HG03457 (cell line): ENCODE measurements around the gene KANSL1L.
"Not testable (repeated sequence)": the region's sequence is repeated elsewhere in the genome, so short reads cannot be mapped to it uniquely, and the experiment has no call there.

Experiments
- ATAC-seq: cut with Tn5 transposase; IDR thresholded peaks from one replicate; pipeline ENCODE4 v1.9.1; 2021; ENCODE audit warnings: moderate number of reproducible peaks; ENCODE audit not compliant: unreplicated experiment

KANSL1L gene

DNA sequence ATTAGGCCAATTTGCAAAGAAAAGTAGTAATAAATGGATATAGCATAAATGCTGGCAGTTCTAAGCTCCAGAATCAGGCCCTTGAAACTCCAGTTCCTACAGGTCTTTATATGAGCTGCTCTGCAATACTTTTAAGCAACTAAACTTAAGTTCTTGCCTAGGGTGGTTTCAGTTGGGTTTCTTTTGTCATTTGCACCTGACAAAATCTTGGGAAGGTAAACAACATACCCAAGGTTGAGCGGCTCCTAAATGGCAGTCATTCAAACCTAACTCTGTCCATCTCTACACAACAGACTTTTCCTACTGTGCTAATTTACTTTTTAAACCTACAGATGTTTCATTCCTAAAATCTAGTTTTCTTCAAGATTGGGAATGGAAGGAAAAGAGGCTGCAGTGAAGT is 9.3 kb upstream of the KANSL1L start:
- ATAC-seq = no peak

DNA sequence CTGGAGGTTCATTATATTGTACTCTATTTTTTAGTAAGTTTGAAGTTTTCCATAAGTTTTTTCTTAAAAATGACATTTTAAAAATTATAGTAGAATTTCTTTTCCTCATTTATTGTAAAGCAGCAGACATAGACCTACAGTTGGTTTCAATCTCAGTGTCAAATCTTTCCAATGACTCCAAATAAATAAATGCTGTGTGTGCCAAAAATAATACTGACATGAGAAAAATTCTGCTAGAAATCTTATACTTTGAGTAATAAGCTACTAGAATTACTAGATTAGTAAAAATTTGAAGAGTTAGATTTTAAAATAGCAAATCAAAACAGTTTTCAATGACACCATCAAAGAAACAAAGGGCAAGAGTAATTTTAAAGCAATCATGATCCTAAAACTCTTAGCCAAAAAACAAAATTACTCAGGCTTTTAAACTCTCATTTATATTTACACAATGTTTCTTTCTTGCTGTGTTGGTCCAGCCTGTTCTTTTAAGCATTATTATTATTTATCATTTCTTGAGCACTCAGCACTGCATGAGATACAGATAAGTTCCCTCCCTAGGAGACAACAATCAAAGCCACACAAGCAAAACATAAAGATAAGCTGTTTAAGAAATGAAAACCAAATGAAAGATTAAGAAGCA is 8.3 kb upstream of the KANSL1L start:
- ATAC-seq = no peak

DNA sequence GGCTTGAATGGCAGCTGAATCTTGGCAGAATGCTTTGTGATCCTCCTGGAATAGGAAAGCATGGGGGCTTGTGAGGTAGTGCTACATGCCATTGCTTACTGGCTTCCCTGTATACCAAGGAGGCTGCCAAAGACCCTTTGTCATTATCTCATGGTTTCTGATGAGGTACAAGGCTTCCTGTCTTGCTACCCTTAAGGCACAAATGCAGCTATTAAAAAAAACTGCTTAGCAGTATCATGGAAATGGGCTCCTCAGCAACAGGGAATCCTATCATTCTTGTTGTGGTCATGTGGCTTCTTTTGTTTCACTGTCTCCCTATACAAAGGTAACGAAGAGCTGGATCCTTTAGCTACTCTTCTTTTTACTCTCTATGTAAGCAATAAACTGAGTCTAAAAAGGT is 6.6 kb upstream of the KANSL1L start:
- ATAC-seq = no peak

DNA sequence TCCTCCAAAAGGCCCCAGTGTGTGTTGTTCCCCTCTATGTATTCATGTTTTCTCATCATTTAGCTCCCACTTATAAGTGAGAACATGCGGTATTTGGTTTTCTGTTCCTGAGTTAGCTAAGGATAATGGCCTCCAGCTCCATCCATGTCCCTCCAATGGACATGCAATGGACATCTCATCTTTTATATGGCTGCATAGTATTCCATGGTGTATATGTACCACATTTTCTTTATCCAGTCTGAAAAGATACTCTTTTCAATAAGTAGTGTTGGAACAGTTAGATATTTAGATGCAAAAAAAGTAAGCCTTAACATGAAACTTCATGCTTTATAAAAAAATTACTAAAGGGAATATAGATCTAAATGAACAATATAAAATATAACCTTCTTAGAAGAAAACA is 5.9 kb upstream of the KANSL1L start:
- not testable (repeated sequence) for ATAC-seq

DNA sequence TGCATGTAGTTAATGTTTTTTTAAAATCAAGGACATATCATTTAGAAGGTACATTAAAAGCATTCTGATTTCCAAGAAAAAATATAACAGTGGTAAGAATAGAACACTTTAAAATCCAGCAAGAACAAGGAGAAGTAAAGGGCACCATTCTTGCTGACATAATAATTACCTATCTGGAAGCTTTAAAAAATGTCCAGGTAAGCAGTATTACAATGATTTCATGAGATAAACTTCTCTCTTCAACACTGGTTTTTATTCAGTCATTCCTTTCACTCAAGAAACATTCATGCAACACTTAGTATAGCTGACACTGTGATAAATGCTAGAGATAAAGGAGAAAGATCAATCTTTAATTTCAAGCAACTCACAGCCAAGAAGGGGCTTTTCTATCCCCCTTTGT is 2.9 kb upstream of the KANSL1L start:
- no peak for ATAC-seq

DNA sequence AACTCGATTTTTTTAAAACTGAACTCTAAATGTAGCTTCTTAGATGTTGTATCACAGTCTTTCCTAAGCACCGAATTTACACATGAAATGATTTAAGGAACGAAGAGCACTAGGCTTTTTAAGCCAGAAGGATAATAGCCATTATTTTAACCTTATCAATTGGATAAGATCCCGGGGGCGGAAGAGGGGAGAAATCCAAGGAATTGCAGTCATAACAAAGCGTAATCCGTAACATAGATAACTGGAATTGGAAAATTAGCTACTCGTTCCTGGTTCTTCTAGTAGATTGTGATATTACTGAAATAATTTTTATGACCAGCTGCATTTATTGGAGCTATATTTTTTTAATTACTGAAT is 988 bp upstream of the KANSL1L start:
- ATAC-seq = no peak

DNA sequence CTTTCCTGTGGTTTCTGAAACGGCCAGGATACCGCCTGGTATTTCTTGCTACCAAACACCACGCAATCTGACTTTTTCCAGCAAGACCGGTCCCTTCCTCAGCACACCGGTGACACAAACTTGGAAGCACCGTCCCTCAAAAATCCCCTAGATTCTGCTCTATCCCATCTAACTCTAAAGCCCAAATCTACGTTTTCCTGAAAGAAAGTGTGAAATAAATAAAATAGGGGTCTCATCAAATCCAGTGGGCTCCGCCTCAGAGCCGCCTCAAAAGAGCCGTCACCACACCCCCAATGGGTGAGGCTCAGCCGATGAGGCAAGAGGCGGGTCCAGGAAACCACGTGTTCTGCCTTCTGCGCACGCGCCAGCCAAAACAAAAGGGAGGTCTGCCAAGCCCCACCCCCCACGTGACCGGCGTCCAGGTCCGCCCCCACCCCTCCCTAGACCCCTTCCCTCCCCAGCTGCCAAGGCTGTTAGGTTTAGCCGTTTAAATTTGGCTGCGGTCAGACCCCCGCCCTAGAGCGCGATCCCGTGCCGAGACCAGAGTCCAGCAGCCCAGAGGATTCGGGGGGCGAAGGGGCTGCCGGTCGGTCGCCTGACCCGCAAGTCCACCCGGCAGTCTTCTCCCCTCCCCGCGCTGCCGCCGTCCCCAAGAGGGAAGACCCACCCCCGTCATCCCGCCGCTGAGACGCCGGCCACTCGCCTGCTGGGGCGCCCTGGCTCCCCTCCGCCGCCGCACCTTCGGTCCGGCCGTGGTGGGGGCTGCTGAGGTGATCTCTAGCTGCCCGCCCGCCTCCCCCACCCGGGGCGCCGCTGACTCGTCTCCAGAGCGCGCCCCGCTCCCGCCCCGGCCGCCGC is 534 bp downstream of the KANSL1L start:
- peak; percentile 69 for ATAC-seq

DNA sequence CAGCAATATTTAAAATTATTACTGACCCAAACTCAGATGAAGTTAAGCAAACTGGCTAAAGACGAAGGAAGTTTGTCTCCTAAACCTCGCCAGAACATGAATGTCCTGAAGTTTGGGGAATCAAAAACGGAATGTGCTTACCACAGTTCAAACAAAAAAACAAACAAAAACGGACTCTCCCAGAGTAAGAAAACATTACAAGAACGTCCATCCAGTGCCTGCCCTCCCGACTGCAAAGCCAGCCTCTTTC is 1.1 kb downstream of the KANSL1L start:
- ATAC-seq = no peak

DNA sequence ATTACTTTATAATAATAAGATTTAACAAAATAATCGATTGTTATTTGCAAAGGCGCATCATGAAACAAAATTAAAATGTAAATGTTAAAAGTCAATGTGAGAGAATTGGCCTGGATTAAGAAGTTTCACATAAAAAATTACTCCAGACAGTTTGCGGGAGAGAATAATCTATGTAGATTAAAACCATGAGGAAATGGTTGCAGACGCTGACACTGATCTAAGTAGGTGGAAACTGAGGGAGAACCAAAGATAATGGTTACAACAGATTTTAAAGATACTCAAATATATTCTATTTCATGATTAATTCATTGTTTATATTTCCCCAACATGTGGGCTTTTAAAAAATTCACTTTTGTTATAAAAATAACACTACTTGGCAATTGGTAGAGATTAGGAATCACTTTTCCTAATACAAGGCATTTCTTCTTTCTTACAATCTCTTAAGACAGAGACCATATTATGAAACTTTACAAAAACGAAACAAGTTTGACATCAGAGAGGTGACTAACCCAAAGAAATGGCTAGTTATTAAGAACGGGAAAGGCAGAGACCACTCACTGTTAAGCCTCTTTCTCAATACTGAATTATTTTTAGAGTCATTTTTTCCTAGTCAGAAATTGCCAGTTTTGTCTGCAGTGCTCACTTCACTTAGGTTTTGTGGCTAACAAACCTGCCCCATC is 1.6 kb downstream of the KANSL1L start:
- peak; percentile 30 for ATAC-seq

DNA sequence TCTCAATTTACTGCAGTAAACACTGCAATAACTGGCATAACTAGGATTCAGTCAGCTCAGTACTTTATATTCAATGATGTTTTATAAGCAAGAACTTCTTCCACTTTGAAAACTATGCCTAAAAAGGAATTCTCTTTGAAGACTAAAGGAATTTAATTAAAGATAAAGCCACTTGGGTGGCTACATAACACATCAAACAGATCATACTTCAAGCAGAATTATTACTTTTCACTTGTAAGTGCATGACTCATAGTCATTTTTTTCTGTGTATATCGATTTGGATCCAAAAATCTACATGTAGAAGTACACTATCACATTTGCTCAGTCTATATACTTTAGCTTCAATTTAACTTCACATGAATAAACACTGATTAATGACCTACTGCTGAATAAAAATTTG is 4.0 kb downstream of the KANSL1L start:
- no peak for ATAC-seq

DNA sequence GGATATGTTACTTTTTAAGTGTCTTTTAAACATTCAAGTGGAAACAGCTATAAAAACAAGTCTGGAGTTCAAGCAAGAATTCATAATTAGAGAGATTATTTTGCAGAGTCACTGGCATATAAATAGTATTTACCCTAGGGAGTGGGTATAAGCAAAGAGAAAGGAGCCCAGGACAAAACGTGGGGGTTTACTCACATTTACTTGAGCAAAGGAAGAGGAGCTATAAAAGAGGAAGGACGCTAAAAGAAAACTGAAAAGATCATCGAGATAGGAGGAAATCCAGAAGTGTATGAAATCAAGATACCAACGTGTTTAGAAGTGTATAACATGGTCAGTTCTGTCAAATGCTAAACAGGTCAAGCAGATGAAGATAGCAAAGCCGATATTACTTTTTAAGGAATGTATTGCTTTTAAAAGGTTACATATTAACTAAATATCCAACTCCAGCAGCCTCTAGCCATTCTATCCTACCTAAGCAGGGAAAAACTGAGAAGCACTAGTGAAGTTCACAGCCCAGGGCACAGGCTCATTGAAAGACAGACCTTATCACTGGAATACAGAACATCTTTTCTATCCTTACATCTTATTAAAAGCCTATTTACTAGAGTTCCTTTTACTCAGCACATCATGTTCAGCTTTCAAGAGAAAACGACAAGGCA is 8.6 kb downstream of the KANSL1L start:
- ATAC-seq = no peak

DNA sequence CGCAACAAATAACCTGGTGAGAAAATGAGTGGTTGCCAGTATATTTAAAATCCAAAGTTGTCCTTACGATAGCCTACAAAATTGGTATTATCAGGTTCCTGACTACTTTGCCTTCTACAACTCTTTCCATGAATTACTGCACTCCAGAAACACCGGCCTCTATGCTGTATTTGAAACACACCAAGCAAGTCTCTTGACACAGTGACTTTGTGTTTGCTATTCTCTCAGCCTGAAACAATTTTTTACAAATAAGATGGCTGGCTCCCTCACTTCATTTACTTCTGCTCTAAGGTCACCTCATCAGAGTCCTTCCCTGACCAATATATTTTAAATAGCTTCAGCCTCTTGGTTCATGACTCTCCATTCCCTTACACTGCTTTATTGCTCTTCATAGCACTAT is 12.2 kb downstream of the KANSL1L start:
- ATAC-seq = no peak

DNA sequence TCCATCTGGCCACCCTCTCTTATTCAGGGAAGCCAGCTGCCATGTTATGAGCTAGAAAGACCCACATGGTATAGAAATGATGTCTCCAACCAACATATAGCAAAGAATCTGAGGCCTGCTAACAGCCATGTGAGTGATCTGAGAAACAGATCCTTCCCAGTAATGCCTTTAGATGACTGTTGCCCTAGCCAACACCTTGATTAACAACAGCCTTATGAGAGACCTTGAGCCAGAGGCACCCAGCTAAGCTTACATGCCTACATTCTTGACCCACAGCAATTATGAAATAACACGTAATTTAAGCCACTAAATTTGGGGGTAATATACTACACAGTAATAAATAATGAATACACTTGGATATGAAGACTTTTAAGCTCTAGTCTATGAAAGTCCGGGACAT is 13.0 kb downstream of the KANSL1L start:
- no peak for ATAC-seq

DNA sequence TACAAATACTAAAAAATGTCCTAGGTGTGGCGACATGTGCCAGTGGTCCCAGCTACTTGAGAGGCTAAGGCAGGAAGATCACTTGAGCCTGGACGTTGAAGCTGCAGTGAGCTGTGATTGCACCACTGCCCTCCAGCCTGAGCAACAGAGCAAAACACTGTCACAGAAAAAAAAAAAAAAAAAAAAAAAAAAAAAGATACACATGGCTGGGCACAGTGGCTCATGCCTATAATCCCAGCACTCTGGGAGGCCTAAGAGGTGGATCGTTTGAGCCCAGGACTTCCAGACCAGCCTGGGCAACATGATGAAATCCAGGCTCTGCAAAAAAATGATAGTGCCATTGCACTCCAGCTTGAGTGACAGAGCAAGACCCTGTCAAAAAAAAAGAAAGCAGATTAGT is 13.7 kb downstream of the KANSL1L start:
- no peak for ATAC-seq

DNA sequence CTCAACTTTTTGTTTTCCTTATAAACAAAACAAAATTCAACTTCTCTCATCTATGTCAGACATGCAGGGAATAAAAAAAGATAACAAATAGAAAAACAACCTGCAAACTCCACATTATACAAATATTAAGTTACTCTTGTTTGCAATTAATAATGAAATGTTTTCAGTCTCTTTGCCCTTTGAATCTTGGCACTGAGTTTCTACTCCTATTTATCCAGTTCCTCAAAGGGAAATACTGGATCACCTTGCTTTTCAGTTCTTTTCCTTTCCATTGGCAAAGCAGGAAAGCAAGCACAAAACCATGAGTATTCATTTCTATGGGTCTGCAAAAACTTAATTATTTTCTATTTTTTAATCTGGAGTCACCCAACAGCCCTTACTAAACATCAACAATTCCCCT is 23.6 kb downstream of the KANSL1L start:
- ATAC-seq = no peak

DNA sequence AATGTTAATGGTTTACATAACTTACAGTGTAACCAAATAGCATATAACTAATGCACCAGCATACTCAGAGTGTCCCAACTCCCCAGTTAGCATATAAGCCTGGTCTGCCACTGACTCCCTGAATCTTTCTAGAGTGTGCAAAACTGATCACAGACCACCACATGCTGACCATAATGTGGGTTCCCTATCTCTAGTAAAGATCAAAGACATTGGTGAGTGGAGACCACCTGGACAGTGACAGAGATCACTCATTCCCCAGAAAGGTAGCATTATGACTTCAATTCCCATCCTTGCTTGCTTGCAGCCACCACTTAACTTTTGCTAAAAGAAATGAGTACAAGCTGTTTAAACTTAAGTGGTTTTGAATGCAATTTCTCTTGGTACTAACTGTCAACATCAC is 39.0 kb downstream of the KANSL1L start:
- no peak for ATAC-seq

DNA sequence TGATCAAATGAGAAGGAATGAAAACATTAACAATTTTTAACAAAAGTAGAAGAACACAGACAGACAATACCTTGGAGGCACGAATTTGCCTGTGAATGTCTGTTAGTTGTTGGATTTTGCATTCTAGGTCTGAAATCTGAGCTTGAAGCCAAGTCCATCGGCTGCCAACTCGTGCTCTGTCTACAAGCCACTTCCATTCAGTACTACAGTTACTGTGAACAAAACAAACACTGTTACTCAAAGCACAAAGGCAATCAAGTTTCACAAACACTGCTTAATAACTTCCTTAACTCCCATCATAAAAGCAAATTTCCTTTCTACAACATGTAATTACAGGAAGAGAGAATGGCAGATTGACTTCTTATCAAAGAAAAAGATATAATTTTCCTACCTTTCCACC is 42.2 kb downstream of the KANSL1L start:
- ATAC-seq = no peak

DNA sequence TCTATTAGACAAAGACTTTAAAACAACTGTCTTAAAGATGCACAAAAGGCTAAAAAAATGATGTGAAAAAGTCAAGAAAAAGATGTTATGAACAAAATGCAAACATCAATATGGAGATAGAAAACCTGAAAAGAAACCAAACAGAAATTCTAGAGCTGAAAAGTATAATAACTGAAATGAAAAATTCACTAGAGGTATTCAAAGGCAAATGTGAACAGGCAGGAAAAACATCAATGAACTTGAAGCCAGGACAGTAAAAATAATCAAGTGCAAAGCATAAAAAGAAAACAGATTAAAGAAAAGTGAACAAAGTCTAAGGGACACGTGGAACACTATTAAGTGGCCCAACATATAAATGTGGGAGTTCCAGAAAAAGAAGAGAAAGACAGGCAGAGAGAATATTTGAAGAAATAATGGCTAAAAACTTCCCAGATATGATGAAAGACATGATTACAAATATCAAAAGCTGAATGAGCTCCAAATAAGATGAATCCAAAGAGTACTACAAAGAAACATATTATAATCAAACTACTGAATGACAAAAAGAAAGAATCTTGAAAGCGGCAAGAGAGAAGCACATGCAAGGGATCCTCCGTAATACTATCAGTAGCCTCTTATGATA is 57.5 kb downstream of the KANSL1L start:
- ATAC-seq = no peak

DNA sequence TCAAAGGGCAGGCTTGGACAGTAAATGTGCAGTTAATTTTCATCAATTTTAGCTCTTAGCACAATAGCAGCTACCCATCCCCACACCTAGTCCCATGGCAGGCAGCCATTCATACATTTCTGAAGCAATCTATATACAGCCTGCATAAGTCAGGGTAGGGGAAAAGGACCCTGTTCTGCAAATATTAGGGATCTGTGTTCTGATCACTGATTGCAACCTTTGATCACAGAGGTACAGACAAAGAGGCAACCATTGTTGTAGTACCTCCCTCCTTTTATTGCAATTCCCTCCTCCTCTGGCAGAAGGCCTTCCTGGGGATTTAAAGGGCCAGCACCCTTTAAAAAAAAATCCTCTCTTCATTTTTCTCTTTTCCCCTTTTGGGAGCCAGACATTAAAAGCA is 58.3 kb downstream of the KANSL1L start:
- ATAC-seq = no peak

DNA sequence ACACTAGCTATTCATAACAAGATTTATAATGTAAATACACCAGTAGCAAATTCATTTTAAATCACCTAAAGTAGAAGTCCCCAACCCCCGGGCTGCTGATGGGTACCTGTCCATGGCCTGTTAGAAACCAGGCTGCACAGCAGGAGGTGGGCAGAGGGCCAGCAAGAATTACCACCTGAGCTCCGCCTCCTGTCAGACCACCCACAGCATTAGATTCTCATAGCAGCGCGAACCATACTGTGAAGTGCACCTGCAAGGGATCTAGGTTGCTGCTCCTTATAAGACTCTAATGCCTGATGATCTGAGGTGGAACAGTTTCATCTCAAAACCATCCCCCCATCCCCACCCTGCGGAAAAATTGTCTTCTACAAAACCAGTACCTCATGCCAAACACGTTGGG is 71.3 kb downstream of the KANSL1L start:
- no peak for ATAC-seq

DNA sequence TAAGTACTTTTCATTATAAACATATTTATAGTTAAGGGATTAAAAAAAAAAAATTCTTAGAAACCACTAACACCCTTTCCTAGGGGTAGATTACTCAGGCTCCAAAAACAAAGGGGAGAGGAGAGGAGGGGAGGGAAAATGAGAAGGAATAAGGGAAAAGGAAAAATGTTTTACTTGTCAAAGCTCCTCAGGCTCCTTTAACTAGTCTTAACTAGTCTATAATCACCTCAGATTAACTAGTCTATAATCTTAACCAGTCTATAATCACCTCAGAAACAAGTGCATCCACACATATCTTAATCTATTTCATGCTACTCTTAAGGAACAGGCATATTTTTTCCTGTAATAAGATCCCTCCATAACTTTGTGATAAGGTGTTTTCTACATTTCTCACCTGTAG is 76.4 kb downstream of the KANSL1L start:
- ATAC-seq = no peak

DNA sequence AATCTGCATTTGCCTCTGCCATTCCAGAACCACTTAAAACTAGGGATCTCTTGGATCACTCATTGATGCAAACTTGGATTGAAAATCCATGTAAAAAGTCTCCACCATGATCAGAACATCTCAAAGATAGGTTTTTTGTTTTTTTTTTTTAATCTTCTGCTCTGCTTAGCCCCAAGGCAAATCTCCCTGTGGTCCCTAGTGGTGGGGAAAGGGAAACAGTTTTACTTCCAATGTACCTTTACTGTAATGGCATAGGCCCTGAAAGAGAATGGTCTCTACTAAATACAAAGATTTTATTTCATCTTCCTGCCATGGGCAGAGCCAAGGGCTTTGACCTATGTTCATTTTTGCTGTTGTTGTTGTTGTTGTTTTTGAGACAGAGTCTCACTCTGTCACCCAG is 78.4 kb downstream of the KANSL1L start:
- ATAC-seq = no peak
